GM13976 (cell line): Measurements from ENCODE around the gene PRTG.
"Not testable (repeated sequence)": the region's sequence is repeated elsewhere in the genome, so short reads cannot be mapped to it uniquely, and the experiment has no call there.

Source experiments
- DNase-seq: peaks from one replicate; pipeline ENCODE4 v3.0.0; 2012; ENCODE audit warnings: low spot score
- CTCF ChIP-seq: IDR thresholded peaks from 2 replicates; pipeline ENCODE4 v1.5.1; 2012; ENCODE audit warnings: borderline replicate concordance, mild to moderate bottlenecking; ENCODE audit not compliant: insufficient read depth; ENCODE audit errors: extremely low read depth, missing control alignments, control extremely low read depth
- in situ Hi-C: fragments of 300-500 bp; cut with MboI; formaldehyde crosslinking; loops from one replicate; pipeline ENCODE4 v1.12.0; 2022; ENCODE audit warnings: low sequenced_read_pairs, mixed read lengths, inconsistent platforms; ENCODE audit not compliant: unreplicated experiment

PRTG gene

GRCh38 chr15:55768670-55769185, 25.8 kb upstream of the PRTG start:
- no peak for TF ChIP-seq CTCF
- in situ Hi-C loops, result no loop called here
- no peak for DNase-seq

GRCh38 chr15:55766676-55767075, 23.7 kb upstream of the PRTG start:
- no peak for DNase-seq
- in situ Hi-C loops, result no loop called here
- TF ChIP-seq CTCF, result no peak

- in situ Hi-C loops, result no loop called here
- TF ChIP-seq CTCF, result no peak
- no peak for DNase-seq
Measured at GRCh38 chr15:55764398-55764797, 21.4 kb upstream of the PRTG start.

- TF ChIP-seq CTCF, result no peak
- in situ Hi-C loops, result no loop called here
- DNase-seq, result no peak
Measured at GRCh38 chr15:55758580-55758986, 15.6 kb upstream of the PRTG start.

- DNase-seq, in situ Hi-C loops: not testable (repeated sequence)
Measured at GRCh38 chr15:55753433-55753832, 10.5 kb upstream of the PRTG start.

GRCh38 chr15:55750706-55751105, 7.8 kb upstream of the PRTG start:
- no peak for TF ChIP-seq CTCF
- in situ Hi-C loops, result no loop called here
- DNase-seq, result no peak

GRCh38 chr15:55743729-55744655, 1.0 kb upstream of the PRTG start:
- in situ Hi-C loops, result no loop called here
- no peak for TF ChIP-seq CTCF
- no peak for DNase-seq
